ENCODE results near the gene BAZ2B.
"Not testable (repeated sequence)": the region's sequence is repeated elsewhere in the genome, so short reads cannot be mapped to it uniquely, and the experiment has no call there.

The BAZ2B gene

GRCh38 chr2:159402790-159403189 lies 213.6 kb downstream of the BAZ2B start:
- no peak for DNase-seq

GRCh38 chr2:159402160-159402559 lies 214.2 kb downstream of the BAZ2B start:
- DNase-seq = not testable (repeated sequence)

- DNase-seq = no peak
Measured at GRCh38 chr2:159399716-159400415, 216.5 kb downstream of the BAZ2B start.

GRCh38 chr2:159396799-159397198 lies 219.5 kb downstream of the BAZ2B start:
- DNase-seq = peak; percentile 52

- no peak for DNase-seq
Measured at GRCh38 chr2:159382447-159383028, 233.8 kb downstream of the BAZ2B start.

GRCh38 chr2:159381574-159381973 lies 234.8 kb downstream of the BAZ2B start:
- no peak for DNase-seq

- DNase-seq = no peak
Measured at GRCh38 chr2:159380685-159381239, 235.6 kb downstream of the BAZ2B start.

GRCh38 chr2:159379181-159379580 lies 237.2 kb downstream of the BAZ2B start:
- DNase-seq = no peak

- DNase-seq = no peak
Measured at GRCh38 chr2:159375241-159375640, 241.1 kb downstream of the BAZ2B start.

GRCh38 chr2:159371506-159371905 lies 244.8 kb downstream of the BAZ2B start:
- no peak for DNase-seq

- DNase-seq = no peak
Measured at GRCh38 chr2:159366538-159366937, 249.8 kb downstream of the BAZ2B start.

GRCh38 chr2:159362816-159363251 lies 253.5 kb downstream of the BAZ2B start:
- no peak for DNase-seq

- DNase-seq = no peak
Measured at GRCh38 chr2:159362094-159362493, 254.3 kb downstream of the BAZ2B start.

- not testable (repeated sequence) for DNase-seq
Measured at GRCh38 chr2:159361603-159362002, 254.7 kb downstream of the BAZ2B start.

GRCh38 chr2:159356053-159356554 lies 260.2 kb downstream of the BAZ2B start:
- no peak for DNase-seq

GRCh38 chr2:159351977-159352376 lies 264.4 kb downstream of the BAZ2B start:
- DNase-seq = no peak

GRCh38 chr2:159349674-159350299 lies 266.6 kb downstream of the BAZ2B start:
- no peak for DNase-seq

GRCh38 chr2:159326569-159327255 lies 289.6 kb downstream of the BAZ2B start:
- DNase-seq = no peak

- no peak for DNase-seq
Measured at GRCh38 chr2:159322419-159322818, 293.9 kb downstream of the BAZ2B start.

- DNase-seq = no peak
Measured at GRCh38 chr2:159317392-159318088, 298.8 kb downstream of the BAZ2B start.

- DNase-seq = no peak
Measured at GRCh38 chr2:159307942-159308341, 308.4 kb downstream of the BAZ2B start.

GRCh38 chr2:159300586-159300985 lies 315.8 kb downstream of the BAZ2B start:
- DNase-seq = no peak
